Activated CD4-positive, alpha-beta T cell treated with anti-CD3 and anti-CD28 coated beads for 4 hours (primary cell): ENCODE data around the gene IFNL4.
"Not testable (repeated sequence)": the region's sequence is repeated elsewhere in the genome, so short reads cannot be mapped to it uniquely, and the experiment has no call there.

Source experiments
- DNase-seq, 2 donors: peaks; one replicate each; pipeline ENCODE4 v3.0.0-alpha.2; 2020

Gene IFNL4

GRCh38 chr19:39248806-39249205, at the start of gene IFNL4:
Gene IFNL4, minus strand, starts transcription at chr19:39248856.
- no peak for DNase-seq

GRCh38 chr19:39297931-39298634, 49.4 kb upstream of the IFNL4 start:
- peak; percentile 18 to 29 for DNase-seq

GRCh38 chr19:39296906-39297305, 48.2 kb upstream of the IFNL4 start:
- DNase-seq: no peak

GRCh38 chr19:39296055-39296645, 47.5 kb upstream of the IFNL4 start, which contains the start of gene IFNL1:
Gene IFNL1, plus strand, starts transcription at chr19:39296407. Its CDS starts 15 bp downstream, at chr19:39296422.
- no peak for DNase-seq

GRCh38 chr19:39293394-39293793, 44.7 kb upstream of the IFNL4 start:
- DNase-seq: no peak

GRCh38 chr19:39284032-39284431, 35.4 kb upstream of the IFNL4 start:
- no peak for DNase-seq

- no peak for DNase-seq
Observed at GRCh38 chr19:39282021-39282420, 33.4 kb upstream of the IFNL4 start.

- no peak for DNase-seq
Observed at GRCh38 chr19:39277598-39277997, 28.9 kb upstream of the IFNL4 start.

GRCh38 chr19:39276740-39277139, 28.1 kb upstream of the IFNL4 start:
- no peak for DNase-seq

GRCh38 chr19:39275578-39275977, 26.9 kb upstream of the IFNL4 start:
- DNase-seq: no peak

GRCh38 chr19:39273859-39274258, 25.2 kb upstream of the IFNL4 start:
- not testable (repeated sequence) for DNase-seq

GRCh38 chr19:39270036-39270871, 21.6 kb upstream of the IFNL4 start:
- no peak for DNase-seq

GRCh38 chr19:39269369-39269768, 20.7 kb upstream of the IFNL4 start:
- DNase-seq: not testable (repeated sequence)

GRCh38 chr19:39268531-39269223, 20.0 kb upstream of the IFNL4 start:
- DNase-seq: not testable (repeated sequence)

GRCh38 chr19:39268085-39268484, 19.4 kb upstream of the IFNL4 start, which contains the start of gene IFNL2:
Gene IFNL2, plus strand, starts transcription at chr19:39268396. Its CDS starts 173 bp downstream, at chr19:39268569.
- not testable (repeated sequence) for DNase-seq

- no peak for DNase-seq
Observed at GRCh38 chr19:39265321-39265916, 16.8 kb upstream of the IFNL4 start.

GRCh38 chr19:39264306-39265290, 15.9 kb upstream of the IFNL4 start:
- no peak for DNase-seq

- DNase-seq: no peak
Observed at GRCh38 chr19:39263912-39264305, 15.3 kb upstream of the IFNL4 start.

- DNase-seq: no peak
Observed at GRCh38 chr19:39262496-39262895, 13.8 kb upstream of the IFNL4 start.

- DNase-seq: no peak
Observed at GRCh38 chr19:39261704-39262103, 13.0 kb upstream of the IFNL4 start.

- DNase-seq: no peak
Observed at GRCh38 chr19:39257227-39257626, 8.6 kb upstream of the IFNL4 start.
